ENCODE data around the gene RHO. TPM values are rescaled to one million over a fixed set of nuclear protein-coding genes. Genes with fewer than 3 reads are reported as not detected.

RHO gene
- total RNA-seq, 1 experiment from 2014 or later, result not detected

DNA sequence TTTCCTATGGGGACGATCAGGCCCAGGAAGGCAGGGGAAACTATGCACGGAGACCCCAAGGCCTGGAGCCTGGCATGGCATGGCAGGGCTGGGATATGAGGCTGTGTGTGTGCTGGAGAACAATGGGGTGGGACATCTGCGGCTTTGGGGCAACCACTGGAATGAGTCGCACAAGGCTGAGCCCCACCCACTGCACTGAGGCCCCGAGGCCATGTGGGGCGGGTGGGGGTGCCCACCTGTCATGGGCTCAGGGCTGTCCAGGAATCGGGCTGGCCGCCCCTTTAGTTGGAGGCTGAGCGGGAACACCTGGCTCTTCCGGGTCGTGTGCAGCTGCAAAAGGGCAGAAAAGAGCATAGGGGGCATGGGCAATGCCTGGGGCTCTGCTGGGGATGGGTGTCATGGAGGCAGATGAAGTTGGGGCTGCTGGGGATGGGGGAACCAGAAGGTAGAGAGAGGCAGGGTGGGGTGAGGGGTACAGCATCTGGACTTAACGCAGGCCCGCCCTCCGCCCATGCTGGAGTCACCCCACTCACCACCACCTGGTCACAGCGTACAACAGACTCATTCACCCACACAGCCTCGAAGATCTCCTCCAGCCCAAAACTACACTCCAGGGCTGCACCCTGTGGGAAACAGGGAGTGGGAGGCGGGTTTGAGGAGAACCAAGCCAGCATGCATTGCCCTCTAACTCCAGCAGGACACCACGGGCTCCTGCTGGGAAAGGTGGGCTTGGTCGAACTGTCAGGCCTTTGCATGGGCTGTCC lies 47.0 kb downstream of the RHO start:
- no peaks in the 10 kb centered on the region for H3K27me3 Mint-ChIP-seq (ENCODE audit: low read depth)
- H3K9me3 Mint-ChIP-seq, result no peaks in the 10 kb centered on the region
- no peak overlapping the region for H3K4me3 Mint-ChIP-seq

DNA sequence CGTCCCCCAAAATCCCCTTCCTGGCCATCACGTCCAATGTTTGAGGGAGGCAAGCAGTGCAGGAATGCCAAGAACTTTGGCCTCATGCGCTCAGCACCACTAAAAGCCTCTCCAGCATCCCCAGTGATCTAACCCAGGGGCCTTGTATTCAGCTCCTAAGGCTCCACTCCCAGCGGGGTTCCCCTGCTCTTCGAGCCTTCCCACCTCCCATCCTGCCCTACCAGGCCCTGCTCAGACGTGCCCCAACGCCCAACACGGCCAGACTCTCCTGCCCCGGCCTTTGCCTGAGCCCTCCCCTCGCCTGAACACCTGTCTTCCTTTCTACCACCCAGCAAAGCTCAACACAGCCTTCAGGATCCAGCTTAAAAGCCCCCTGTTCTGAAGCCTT lies 47.6 kb downstream of the RHO start:
- no peaks in the 10 kb centered on the region for H3K36me3 Mint-ChIP-seq
- DNase-seq (ENCODE audit: low spot score) (no peak), ATAC-seq (peak; percentile 27)
- peaks cover 11% of the 10 kb centered on the region for H3K4me1 Mint-ChIP-seq
- POLR2A ChIA-PET, result no interaction called here
- peak overlapping the region; percentile 10; the same call in 1 of the 2 replicates for H3K27ac Mint-ChIP-seq
- TF ChIP-seq, protein P1, sequence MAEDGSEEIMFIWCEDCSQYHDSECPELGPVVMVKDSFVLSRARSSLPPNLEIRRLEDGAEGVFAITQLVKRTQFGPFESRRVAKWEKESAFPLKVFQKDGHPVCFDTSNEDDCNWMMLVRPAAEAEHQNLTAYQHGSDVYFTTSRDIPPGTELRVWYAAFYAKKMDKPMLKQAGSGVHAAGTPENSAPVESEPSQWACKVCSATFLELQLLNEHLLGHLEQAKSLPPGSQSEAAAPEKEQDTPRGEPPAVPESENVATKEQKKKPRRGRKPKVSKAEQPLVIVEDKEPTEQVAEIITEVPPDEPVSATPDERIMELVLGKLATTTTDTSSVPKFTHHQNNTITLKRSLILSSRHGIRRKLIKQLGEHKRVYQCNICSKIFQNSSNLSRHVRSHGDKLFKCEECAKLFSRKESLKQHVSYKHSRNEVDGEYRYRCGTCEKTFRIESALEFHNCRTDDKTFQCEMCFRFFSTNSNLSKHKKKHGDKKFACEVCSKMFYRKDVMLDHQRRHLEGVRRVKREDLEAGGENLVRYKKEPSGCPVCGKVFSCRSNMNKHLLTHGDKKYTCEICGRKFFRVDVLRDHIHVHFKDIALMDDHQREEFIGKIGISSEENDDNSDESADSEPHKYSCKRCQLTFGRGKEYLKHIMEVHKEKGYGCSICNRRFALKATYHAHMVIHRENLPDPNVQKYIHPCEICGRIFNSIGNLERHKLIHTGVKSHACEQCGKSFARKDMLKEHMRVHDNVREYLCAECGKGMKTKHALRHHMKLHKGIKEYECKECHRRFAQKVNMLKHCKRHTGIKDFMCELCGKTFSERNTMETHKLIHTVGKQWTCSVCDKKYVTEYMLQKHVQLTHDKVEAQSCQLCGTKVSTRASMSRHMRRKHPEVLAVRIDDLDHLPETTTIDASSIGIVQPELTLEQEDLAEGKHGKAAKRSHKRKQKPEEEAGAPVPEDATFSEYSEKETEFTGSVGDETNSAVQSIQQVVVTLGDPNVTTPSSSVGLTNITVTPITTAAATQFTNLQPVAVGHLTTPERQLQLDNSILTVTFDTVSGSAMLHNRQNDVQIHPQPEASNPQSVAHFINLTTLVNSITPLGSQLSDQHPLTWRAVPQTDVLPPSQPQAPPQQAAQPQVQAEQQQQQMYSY (CRISPR knock-in tag; IDR thresholded peaks at IDR 0.05), result no peak
- TF ChIP-seq SOX15 (CRISPR knock-in tag; IDR thresholded peaks at IDR 0.05) (no peak), ZBTB21 (CRISPR knock-in tag; IDR thresholded peaks at IDR 0.05; ENCODE audit: borderline replicate concordance) (no peak)
- TF ChIP-seq, protein P2, sequence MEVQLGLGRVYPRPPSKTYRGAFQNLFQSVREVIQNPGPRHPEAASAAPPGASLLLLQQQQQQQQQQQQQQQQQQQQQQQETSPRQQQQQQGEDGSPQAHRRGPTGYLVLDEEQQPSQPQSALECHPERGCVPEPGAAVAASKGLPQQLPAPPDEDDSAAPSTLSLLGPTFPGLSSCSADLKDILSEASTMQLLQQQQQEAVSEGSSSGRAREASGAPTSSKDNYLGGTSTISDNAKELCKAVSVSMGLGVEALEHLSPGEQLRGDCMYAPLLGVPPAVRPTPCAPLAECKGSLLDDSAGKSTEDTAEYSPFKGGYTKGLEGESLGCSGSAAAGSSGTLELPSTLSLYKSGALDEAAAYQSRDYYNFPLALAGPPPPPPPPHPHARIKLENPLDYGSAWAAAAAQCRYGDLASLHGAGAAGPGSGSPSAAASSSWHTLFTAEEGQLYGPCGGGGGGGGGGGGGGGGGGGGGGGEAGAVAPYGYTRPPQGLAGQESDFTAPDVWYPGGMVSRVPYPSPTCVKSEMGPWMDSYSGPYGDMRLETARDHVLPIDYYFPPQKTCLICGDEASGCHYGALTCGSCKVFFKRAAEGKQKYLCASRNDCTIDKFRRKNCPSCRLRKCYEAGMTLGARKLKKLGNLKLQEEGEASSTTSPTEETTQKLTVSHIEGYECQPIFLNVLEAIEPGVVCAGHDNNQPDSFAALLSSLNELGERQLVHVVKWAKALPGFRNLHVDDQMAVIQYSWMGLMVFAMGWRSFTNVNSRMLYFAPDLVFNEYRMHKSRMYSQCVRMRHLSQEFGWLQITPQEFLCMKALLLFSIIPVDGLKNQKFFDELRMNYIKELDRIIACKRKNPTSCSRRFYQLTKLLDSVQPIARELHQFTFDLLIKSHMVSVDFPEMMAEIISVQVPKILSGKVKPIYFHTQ (CRISPR knock-in tag; IDR thresholded peaks at IDR 0.05), result no peak
- H3K9me3 Mint-ChIP-seq, result no peaks in the 10 kb centered on the region
- H3K27me3 Mint-ChIP-seq (ENCODE audit: low read depth), result no peaks in the 10 kb centered on the region
- CTCF ChIA-PET, result interaction anchor here (1.2 to 2.3 kb wide), 3 partner anchors 15 to 86 kb away, joined by 6 to 12 read pairs (median 9); no protein-coding TSS in a partner anchor
- no peak overlapping the region for H3K4me3 Mint-ChIP-seq

More for the DNA sequence above, 47.0 kb downstream of the RHO start:
- no peak for ATAC-seq
- no peak overlapping the region for H3K27ac Mint-ChIP-seq
- ChIA-PET CTCF (interaction anchor here (1.2 to 2.3 kb wide), 3 partner anchors 14 to 85 kb away, joined by 6 to 12 read pairs (median 9); no protein-coding TSS in a partner anchor), POLR2A (no interaction called here)
- H3K36me3 Mint-ChIP-seq, result no peaks in the 10 kb centered on the region
- DNase-seq (ENCODE audit: low spot score), result no peak
- peaks cover 11% of the 10 kb centered on the region for H3K4me1 Mint-ChIP-seq
- TF ChIP-seq, protein P3, sequence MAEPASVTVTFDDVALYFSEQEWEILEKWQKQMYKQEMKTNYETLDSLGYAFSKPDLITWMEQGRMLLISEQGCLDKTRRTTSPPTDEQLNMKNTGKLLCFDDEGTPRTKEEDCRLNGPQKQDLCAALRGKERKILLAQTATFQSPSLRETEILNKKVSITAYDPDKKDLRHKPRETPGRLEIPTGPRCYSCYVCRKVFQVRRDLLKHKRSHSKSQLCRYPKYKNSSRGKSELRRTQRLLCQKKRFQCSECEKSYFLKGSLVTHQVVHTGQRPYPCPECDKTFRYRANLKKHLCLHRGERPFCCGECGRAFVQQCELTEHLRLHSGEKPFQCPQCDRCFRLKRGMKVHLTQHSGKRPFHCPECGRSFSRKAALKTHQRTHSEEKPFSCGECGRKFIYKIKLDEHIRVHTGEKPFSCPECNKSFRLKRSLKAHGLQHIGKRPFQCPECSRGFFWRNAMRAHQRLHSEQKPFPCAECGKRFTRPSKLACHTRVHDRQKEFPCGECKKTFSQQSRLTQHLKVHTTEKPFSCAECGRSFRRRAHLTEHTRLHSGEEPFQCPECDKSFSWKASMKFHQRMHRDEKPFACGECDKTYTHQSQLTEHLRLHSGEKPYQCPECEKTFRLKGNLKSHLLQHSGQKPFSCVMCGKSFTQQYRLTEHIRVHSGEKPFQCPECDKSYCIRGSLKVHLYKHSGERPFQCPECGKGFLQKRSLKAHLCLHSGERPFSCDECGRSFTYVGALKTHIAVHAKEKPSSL (CRISPR knock-in tag; conservative IDR thresholded peaks at IDR 0.05), result no peak
- TF ChIP-seq, protein P4, sequence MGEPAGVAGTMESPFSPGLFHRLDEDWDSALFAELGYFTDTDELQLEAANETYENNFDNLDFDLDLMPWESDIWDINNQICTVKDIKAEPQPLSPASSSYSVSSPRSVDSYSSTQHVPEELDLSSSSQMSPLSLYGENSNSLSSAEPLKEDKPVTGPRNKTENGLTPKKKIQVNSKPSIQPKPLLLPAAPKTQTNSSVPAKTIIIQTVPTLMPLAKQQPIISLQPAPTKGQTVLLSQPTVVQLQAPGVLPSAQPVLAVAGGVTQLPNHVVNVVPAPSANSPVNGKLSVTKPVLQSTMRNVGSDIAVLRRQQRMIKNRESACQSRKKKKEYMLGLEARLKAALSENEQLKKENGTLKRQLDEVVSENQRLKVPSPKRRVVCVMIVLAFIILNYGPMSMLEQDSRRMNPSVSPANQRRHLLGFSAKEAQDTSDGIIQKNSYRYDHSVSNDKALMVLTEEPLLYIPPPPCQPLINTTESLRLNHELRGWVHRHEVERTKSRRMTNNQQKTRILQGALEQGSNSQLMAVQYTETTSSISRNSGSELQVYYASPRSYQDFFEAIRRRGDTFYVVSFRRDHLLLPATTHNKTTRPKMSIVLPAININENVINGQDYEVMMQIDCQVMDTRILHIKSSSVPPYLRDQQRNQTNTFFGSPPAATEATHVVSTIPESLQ (CRISPR knock-in tag; IDR thresholded peaks at IDR 0.05), result no peak
- TF ChIP-seq, protein P5, sequence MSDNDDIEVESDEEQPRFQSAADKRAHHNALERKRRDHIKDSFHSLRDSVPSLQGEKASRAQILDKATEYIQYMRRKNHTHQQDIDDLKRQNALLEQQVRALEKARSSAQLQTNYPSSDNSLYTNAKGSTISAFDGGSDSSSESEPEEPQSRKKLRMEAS (CRISPR knock-in tag; IDR thresholded peaks at IDR 0.05), result no peak
- no peak for TF ChIP-seq ZNF219 (CRISPR knock-in tag; IDR thresholded peaks at IDR 0.05; ENCODE audit: borderline replicate concordance)
- TF ChIP-seq ETV6 (CRISPR knock-in tag; IDR thresholded peaks at IDR 0.05), result no peak

Data from WTC11 (cell line).